Measurements from ENCODE around the gene SNAPC4.

GRCh38 chr9:136353757-136354488 is 46.0 kb downstream of the SNAPC4 start:
- TF ChIP-seq EZH2 (IDR thresholded peaks at IDR 0.05; ENCODE audit: borderline replicate concordance, insufficient read depth, low read length, poor library complexity, severe bottlenecking) (no peak), CTCF (IDR thresholded peaks at IDR 0.05; ENCODE audit: poor library complexity, severe bottlenecking) (no peak), REST (IDR thresholded peaks at IDR 0.05; ENCODE audit: borderline replicate concordance) (no peak), POLR2AphosphoS5 (IDR thresholded peaks at IDR 0.05) (no peak), SMC3 (conservative IDR thresholded peaks at IDR 0.05; ENCODE audit: poor library complexity) (no peak)

All from neural cell (in vitro differentiated cells).